GM21367 (cell line): ENCODE data around the gene MNAT1.
"Not testable (repeated sequence)": the region's sequence is repeated elsewhere in the genome, so short reads cannot be mapped to it uniquely, and the experiment has no call there.

Experiments
- ATAC-seq: cut with Tn5 transposase; IDR thresholded peaks from one replicate; pipeline ENCODE4 v1.9.1; 2021; ENCODE audit not compliant: unreplicated experiment

MNAT1 gene

GRCh38 chr14:60867503-60868172 lies 133.1 kb downstream of the MNAT1 start:
- no peak for ATAC-seq

GRCh38 chr14:60878121-60878520 lies 143.6 kb downstream of the MNAT1 start:
- ATAC-seq, result no peak

- ATAC-seq, result no peak
Observed at GRCh38 chr14:60878536-60878935, 144.0 kb downstream of the MNAT1 start.

- ATAC-seq, result no peak
Observed at GRCh38 chr14:60882219-60882618, 147.7 kb downstream of the MNAT1 start.

- no peak for ATAC-seq
Observed at GRCh38 chr14:60884134-60884533, 149.6 kb downstream of the MNAT1 start.

GRCh38 chr14:60890636-60891035 lies 156.1 kb downstream of the MNAT1 start:
- ATAC-seq, result not testable (repeated sequence)

GRCh38 chr14:60893911-60894310 lies 159.3 kb downstream of the MNAT1 start:
- no peak for ATAC-seq

- no peak for ATAC-seq
Observed at GRCh38 chr14:60904381-60904780, 169.8 kb downstream of the MNAT1 start.

GRCh38 chr14:60905923-60906322 lies 171.4 kb downstream of the MNAT1 start:
- ATAC-seq, result no peak

- no peak for ATAC-seq
Observed at GRCh38 chr14:60915781-60916180, 181.2 kb downstream of the MNAT1 start.

- ATAC-seq, result no peak
Observed at GRCh38 chr14:60922050-60922449, 187.5 kb downstream of the MNAT1 start.

GRCh38 chr14:60925286-60925685 lies 190.7 kb downstream of the MNAT1 start:
- ATAC-seq, result no peak

GRCh38 chr14:60926002-60926401 lies 191.4 kb downstream of the MNAT1 start:
- peak; percentile 90 for ATAC-seq

GRCh38 chr14:60931218-60931617 lies 196.7 kb downstream of the MNAT1 start:
- ATAC-seq, result no peak

- no peak for ATAC-seq
Observed at GRCh38 chr14:60933920-60934655, 199.5 kb downstream of the MNAT1 start.

GRCh38 chr14:60935319-60935718 lies 200.8 kb downstream of the MNAT1 start:
- ATAC-seq, result no peak

GRCh38 chr14:60943637-60944032 lies 209.1 kb downstream of the MNAT1 start:
- no peak for ATAC-seq

GRCh38 chr14:60944204-60944603 lies 209.6 kb downstream of the MNAT1 start:
- no peak for ATAC-seq

GRCh38 chr14:60945984-60946383 lies 211.4 kb downstream of the MNAT1 start:
- ATAC-seq, result no peak

GRCh38 chr14:60946773-60947172 lies 212.2 kb downstream of the MNAT1 start:
- ATAC-seq, result no peak

GRCh38 chr14:60951776-60952435 lies 217.3 kb downstream of the MNAT1 start:
- ATAC-seq, result no peak

GRCh38 chr14:60956202-60956601 lies 221.6 kb downstream of the MNAT1 start:
- ATAC-seq, result no peak
